GM21737 (cell line): ENCODE results near the gene NCOA3.

Source experiments
- ATAC-seq: cut with Tn5 transposase; IDR thresholded peaks from one replicate; pipeline ENCODE4 v1.9.1; 2021; ENCODE audit warnings: mild to moderate bottlenecking, moderate library complexity; ENCODE audit not compliant: unreplicated experiment

The NCOA3 gene

DNA sequence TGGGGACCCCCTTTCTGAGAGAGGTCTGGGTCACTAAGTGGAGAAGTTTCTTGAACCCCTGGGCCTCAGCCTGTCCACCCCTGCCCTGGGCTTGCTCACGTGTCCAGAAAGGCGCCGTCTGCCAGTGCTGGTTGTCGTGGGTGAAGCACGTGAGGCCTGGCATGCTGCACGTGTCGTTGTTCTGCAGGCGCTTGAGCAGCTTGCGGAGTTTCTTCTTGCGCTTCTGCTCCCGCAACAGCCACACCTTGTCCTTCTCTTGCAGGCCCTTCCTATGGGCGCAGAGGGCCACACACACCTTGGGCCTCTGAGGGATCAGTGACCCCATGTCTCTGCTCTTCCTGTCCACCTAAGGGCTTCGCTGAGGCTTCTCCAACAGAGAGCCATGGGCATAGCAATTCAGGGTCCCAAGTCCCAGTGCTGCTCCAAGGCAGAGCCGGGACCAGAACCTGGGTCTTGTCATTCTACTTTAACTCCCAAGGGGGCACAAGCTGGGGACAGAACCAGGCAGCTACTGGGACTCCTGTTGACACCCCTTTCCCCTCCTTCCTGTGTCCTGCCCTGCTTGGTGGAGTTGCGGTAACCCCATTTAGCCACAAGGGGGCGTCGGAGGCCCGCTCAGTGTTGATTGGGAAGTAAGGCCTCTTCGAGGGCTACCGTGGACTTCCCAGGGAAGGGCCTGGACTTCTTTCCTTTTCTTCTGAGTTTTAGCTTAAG is 161.8 kb downstream of the NCOA3 start:
- no peak for ATAC-seq

GRCh38 chr20:47664068-47664437 is 162.4 kb downstream of the NCOA3 start:
- ATAC-seq = no peak

DNA sequence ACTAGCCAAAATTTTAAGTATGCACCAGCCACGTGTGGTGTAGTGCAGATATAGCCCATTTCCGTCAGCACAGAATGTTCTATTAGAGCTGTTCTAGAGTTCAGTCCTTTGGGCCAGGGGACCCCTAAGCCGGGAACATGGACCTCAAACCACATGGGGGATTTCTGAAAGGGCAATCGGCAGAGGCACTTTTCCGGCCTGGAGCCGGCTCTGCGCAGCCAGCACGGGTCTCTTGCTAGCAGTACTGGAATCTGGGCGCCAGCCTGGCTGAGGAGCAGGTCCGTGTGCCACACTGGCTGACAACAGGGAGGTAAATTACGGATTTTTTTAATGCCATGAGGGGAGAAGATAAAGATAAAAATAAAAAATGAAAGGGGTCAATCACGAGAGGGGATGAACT is 163.1 kb downstream of the NCOA3 start:
- no peak for ATAC-seq

DNA sequence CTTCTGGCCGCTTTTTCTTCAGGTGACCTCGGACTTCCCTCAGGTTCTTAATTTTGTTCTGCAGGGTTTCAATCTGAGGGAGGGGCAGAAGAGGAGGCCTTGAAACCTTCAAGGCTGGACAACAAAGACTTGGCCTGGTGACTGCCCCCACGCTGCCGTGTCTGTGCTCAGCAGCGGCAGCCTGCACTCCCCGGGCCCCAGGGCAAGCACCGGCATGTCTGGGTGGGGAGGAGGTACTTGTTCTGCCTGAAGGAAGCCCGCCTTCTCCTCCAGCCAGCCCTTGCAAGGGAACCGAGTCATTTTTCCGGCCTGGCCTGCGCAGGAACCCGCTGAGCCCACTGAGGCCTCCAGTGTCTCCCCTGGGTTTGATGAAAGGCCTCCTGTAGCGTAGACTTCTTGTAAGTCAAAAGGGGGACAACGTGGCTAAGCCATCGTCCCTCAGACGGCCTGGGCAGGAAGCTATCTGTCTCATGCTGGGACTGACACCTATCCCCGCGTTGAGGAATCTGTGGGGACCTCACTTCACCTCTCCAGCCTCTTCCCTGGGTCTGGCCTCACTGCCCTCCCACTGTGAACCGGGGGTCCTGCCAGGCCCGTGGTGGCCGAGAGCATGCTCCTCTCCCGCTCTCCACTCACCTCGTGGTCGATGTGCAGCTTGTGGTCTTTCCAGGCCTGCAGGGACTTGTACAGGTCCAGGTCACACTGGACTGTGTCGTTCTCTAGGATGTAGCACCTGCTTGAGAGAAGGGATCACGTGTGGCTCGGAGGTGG is 163.7 kb downstream of the NCOA3 start:
- ATAC-seq = no peak

DNA sequence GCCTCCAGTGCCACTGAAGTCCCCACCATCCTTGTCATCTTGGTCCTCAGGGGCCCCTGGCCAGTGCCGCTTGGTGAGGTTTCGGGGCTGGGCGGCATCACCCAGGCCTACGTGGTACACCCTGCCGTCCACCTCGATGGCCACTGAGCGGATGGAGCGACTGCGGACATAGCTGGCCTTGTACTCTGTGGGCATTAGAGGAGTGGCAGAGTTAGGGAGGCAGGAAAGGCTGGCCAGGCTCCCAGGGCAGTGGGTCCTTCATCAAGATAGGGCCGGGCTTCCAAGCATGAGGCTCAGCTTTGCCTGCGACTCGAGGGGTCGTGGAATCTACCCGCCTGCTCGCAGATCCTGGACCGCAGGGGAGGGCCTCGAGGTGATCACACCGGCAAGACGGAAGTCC is 164.6 kb downstream of the NCOA3 start:
- ATAC-seq = no peak

DNA sequence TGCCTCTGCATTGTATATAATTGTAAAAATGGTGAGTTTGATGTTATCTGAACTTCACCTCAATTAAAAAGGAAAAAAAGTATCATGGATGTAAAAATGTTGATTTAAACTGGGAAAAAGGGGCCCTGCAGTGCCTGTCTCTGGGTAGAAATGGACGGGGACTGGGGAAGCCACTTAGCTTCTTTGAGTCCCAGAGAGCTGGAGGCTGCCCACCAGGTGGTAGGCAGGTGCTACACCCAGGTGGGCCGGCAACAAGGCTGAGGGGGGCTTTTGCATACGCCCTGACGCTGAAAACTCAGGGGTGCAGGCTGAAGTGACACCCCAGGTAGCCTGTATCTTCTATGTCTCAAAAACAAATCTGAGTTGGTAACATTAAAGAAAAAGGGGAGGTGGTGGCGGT is 165.4 kb downstream of the NCOA3 start:
- no peak for ATAC-seq

DNA sequence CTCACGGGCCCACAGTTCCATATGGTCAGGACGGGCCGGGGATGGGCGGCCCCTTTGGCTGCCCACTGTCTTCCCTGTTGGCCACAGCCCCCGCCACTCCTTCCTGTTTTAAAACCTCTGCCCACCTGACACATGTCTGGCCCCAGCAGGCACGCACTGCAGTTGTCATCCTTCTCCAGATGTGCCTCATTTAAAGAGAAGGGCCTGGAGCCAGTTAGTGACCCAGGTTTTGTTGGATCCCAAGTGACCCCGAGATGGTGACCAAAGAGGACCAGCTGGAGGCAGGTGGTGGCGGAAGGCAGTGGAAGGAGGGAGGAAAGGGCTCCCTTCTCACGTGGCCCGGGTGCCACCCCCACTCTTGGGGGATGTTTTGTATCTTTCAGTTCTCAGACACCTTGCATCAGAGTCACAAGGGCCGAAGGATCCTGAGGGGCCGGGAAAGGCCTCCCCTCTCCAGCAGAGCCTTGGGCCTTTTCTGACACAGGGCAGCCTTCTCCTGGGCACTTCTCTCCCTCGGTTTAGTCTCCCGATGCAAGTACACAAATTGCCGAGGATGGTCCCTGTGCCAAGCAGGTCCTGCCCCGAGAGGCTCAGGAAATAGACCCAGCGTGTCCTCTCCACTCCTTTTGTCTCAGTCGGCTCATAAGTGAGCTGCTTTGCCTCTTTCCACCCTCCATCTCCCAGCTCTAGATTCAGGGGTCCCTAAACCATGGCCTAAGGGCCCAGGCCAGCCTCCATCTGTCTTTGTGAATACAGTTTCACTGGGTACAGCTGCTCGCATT is 166.0 kb downstream of the NCOA3 start:
- no peak for ATAC-seq

DNA sequence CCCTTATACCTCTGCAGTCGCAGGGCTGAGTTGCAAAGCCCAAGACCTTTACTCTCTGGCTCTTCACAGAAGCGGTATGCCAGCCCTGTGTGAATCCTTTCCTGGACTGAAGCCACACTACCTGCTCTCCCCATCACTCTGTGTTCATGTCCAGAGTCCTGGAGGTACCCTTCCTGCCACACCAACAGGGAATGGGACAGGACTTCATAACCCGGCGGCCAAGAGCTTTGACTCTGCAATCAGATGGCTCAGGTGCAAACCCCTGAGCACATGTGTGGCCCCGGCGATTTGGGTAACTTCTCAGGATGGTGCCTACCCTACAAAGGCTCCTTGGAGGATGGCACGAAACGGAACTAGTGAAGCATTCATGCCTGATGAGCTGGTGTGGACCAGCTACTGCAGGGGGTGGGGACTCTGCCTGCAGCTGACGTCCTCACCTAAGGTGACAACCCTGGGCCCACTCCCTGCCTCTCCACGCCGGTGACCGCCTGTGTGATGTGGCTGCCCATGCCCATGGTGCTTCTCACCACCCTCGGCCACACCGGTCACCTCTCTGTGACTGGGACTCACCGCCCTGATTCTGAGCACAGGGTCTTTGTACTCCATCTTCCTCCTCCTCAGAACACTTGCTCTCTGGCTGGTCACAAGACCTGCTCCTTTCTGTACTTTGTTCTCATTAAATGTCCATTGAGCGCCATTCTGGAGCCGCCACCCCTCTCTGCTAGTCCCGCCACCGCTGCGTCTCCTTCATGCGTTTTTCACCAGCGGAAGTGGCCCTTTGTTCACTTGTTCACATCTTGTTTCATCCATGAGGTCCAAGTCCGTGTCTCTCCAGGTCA is 166.8 kb downstream of the NCOA3 start:
- no peak for ATAC-seq

- ATAC-seq = no peak
Measured at GRCh38 chr20:47669152-47669425, 167.4 kb downstream of the NCOA3 start.

- ATAC-seq = no peak
Measured at GRCh38 chr20:47669489-47669888, 167.8 kb downstream of the NCOA3 start.

GRCh38 chr20:47669927-47670890 is 168.5 kb downstream of the NCOA3 start:
- ATAC-seq = no peak

- no peak for ATAC-seq
Measured at GRCh38 chr20:47670913-47671312, 169.2 kb downstream of the NCOA3 start.

DNA sequence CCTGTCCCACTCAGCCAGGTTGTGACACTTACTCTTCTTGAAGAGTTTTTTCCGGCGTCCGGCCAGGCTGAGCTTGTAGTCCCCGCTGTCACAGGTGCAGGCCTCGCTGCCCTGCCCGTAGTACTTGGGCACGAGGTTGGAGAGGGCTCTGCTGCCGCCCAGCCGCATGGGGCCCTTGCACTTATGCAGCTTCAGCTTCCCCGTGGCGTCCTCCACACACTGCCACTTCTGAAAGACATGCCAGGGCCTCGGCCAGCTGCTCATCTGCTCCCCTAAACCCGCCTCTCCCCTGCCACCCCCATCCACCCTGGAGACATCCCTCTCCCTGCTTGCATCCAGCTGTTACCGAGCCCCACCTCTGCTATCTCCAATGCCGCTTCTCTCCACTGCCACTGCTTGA is 170.5 kb downstream of the NCOA3 start:
- ATAC-seq = no peak

- no peak for ATAC-seq
Measured at GRCh38 chr20:47672886-47673670, 171.4 kb downstream of the NCOA3 start.

DNA sequence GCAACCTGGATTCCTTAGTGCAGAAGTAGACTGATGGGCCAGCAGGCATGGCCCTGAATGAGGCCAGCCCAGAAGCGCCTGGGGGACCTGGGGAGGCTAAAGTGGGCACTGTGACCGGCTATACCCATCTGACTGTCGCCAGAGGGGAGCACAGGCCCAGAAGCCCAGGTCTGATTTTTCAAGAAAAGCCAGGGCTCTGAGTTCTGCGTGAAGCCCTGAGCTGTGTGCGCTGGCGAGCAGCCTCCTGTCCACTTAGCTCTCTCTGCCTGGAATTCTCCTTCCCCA is 171.9 kb downstream of the NCOA3 start:
- no peak for ATAC-seq

DNA sequence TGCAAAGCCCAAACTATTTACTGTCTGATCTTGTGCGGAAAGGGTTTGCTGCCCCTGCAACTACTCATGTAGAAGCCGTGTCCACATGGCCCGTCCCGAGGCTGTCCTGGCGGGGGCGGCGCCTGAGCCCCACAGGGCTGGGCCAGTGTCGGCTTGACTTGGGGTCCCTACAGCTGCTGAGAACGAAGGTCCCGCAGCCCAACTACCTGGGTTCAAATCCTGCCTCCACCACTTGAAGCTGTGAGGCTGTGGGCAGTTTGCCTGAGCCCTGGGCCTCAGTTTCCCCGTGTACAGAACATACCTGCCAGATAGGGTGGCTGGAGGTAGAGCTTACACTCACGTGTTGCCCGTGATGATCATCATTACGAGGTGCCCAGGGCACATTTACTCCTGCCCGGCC is 172.5 kb downstream of the NCOA3 start:
- no peak for ATAC-seq

DNA sequence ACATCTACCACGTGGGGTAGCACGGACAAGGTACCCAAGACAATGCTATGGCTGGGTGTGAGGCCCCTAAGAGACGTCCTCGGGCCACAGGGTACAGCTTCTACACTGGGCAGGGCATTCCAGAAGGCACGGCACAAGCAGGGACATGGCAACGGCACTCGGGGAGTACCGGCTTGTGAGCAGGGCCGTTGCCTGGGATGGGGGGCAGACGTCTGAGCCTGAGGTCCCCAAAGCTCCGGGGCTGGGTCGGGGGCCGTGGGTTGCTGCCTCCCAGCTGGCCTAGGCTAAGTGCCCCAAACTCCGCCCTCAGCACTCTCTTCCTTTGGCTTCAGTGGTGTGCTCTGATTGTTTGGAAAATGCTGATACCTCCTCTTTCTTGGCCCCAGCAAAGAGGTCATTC is 173.0 kb downstream of the NCOA3 start:
- no peak for ATAC-seq

GRCh38 chr20:47675190-47676142 is 173.8 kb downstream of the NCOA3 start:
- ATAC-seq = no peak
